PC-9 (cell line): ENCODE data around the gene AGAP1. TPM values are rescaled to one million over a fixed set of nuclear protein-coding genes. Genes with fewer than 3 reads are reported as not detected.

ENCODE experiments used
- BruUV-seq: library from RNA; stranded (reverse); fragments of 400-500 nt; replicated peaks from 2 replicates; lab custom pipeline; 2021; lab: Mats Ljungman, UMichigan
- CTCF ChIA-PET: fragments of 300-600 bp; sonication (Branson Sonifier 250); formaldehyde crosslinking; loops from one replicate; lab custom pipeline; 2022; ENCODE audit warnings: antibody characterized with exemption; lab: Charles Lee
- POLR2A ChIA-PET: fragments of 300-600 bp; sonication (Branson Sonifier 250); formaldehyde crosslinking; loops from one replicate; lab custom pipeline; 2022; ENCODE audit warnings: antibody characterized with exemption; ENCODE audit not compliant: unreplicated experiment; lab: Charles Lee
- DNase-seq, 2 experiments: peaks; one replicate each; pipeline versions ENCODE4 v3.0.0 to v3.0.0-alpha.2; 2015 to 2022; ENCODE audit warnings: mixed read lengths in 1 of 2
- H2AFZ ChIP-seq: fragments of 200-600 bp; sonication (generic); 2 replicates; pipeline ENCODE4 v1.8.1; 2017; ENCODE audit warnings: antibody characterized with exemption
- H3F3A ChIP-seq: fragments of 200-600 bp; sonication (generic); 2 replicates; pipeline ENCODE4 v1.8.1; 2017; ENCODE audit warnings: antibody characterized with exemption, mild to moderate bottlenecking, low read depth; ENCODE audit not compliant: insufficient read depth
- H3K27ac ChIP-seq: fragments of 200-600 bp; sonication (generic); 2 replicates; pipeline ENCODE4 v1.6.1; 2016; ENCODE audit warnings: mixed run types
- H3K27me3 ChIP-seq: fragments of 200-600 bp; sonication (generic); 2 replicates; pipeline ENCODE4 v1.6.1; 2016; ENCODE audit warnings: low read depth, mixed run types; ENCODE audit not compliant: insufficient read depth
- H3K36me3 ChIP-seq: fragments of 200-600 bp; sonication (generic); 2 replicates; pipeline ENCODE4 v1.6.1; 2016; ENCODE audit warnings: low read depth, mixed run types
- H3K4me1 ChIP-seq: fragments of 200-600 bp; sonication (generic); replicated peaks from 2 replicates; pipeline ENCODE4 v1.6.1; 2016; ENCODE audit warnings: mixed run types; ENCODE audit not compliant: insufficient read depth
- H3K4me2 ChIP-seq: fragments of 200-600 bp; sonication (generic); 2 replicates; pipeline ENCODE4 v1.6.1; 2017; ENCODE audit warnings: mixed run types
- H3K4me3 ChIP-seq: fragments of 200-600 bp; sonication (generic); 2 replicates; pipeline ENCODE4 v1.6.1; 2016; ENCODE audit warnings: mixed run types
- H3K79me2 ChIP-seq: fragments of 200-600 bp; sonication (generic); 2 replicates; pipeline ENCODE4 v1.6.1; 2017; ENCODE audit warnings: low read depth, mixed run types
- H3K9me2 ChIP-seq: fragments of 200-600 bp; sonication (generic); 2 replicates; pipeline ENCODE4 v1.8.1; 2017; ENCODE audit warnings: mild to moderate bottlenecking; ENCODE audit not compliant: insufficient read depth
- H3K9me3 ChIP-seq: fragments of 200-600 bp; sonication (generic); 2 replicates; pipeline ENCODE4 v1.8.1; 2016; ENCODE audit warnings: low read depth; ENCODE audit not compliant: insufficient read depth
- H4K20me1 ChIP-seq: fragments of 200-600 bp; sonication (generic); 2 replicates; pipeline ENCODE4 v1.8.1; 2017; ENCODE audit not compliant: insufficient read depth
- CTCF ChIP-seq: fragments of 200-600 bp; sonication (generic); conservative IDR thresholded peaks from 2 replicates; pipeline ENCODE4 v1.6.1; 2017; ENCODE audit warnings: mixed run types, antibody characterized with exemption, mild to moderate bottlenecking, moderate library complexity
- EZH2 ChIP-seq: fragments of 200-600 bp; sonication (generic); IDR thresholded peaks from 2 replicates; pipeline ENCODE4 v1.8.0; 2017; ENCODE audit warnings: antibody characterized with exemption, low read depth
- intact Hi-C: fragments of 100-400 bp; cut with micrococcal nuclease; formaldehyde crosslinking; loops from one replicate; pipeline ENCODE4 v1.10.0; 2022; ENCODE audit not compliant: unreplicated experiment
- total RNA-seq: library from RNA; stranded (reverse); gene quantifications from 2 replicates; pipeline ENCODE4 v1.2.3, GENCODE V29; 2021

Gene AGAP1
- total RNA-seq, 1 experiment from 2014 or later, result 91.4 TPM

- Histone ChIP-seq H3F3A (peaks cover 17% of the 10 kb centered on the region), H3K9me3 (no peaks in the 10 kb centered on the region), H3K4me2 (no peak overlapping the region), H4K20me1 (0 out of 2 replicates have a peak, but pooled peaks cover 4% of the 10 kb centered on the region), H3K4me3 (no peak overlapping the region), H3K36me3 (peaks cover 12% of the 10 kb centered on the region; the same call in 1 of the 2 replicates), H3K4me1 (peaks cover 17% of the 10 kb centered on the region), H3K9me2 (no peaks in the 10 kb centered on the region), H3K27ac (no peak overlapping the region), H2AFZ (no peak overlapping the region), H3K27me3 (no peaks in the 10 kb centered on the region), H3K79me2 (peaks cover 17% of the 10 kb centered on the region; the same call in 1 of the 2 replicates)
- BruUV-seq, result no TSS peak
- CTCF ChIA-PET, result no interaction called here
- no peak for DNase-seq
- intact Hi-C loops, result no loop called here
- POLR2A ChIA-PET, result no interaction called here
- TF ChIP-seq EZH2 (no peak), CTCF (no peak)
Observed at GRCh38 chr2:235825946-235826345, 332.1 kb downstream of the AGAP1 start.

GRCh38 chr2:235826826-235827225 is 333.0 kb downstream of the AGAP1 start:
- Histone ChIP-seq H3F3A (peaks cover 17% of the 10 kb centered on the region), H2AFZ (no peak overlapping the region), H4K20me1 (peaks cover 5% of the 10 kb centered on the region; the same call in 1 of the 2 replicates), H3K9me3 (no peaks in the 10 kb centered on the region), H3K79me2 (peaks cover 17% of the 10 kb centered on the region; the same call in 1 of the 2 replicates), H3K36me3 (peaks cover 13% of the 10 kb centered on the region; the same call in 1 of the 2 replicates), H3K4me2 (peak overlapping the region; percentile 53; the same call in 1 of the 2 replicates), H3K4me1 (peaks cover 17% of the 10 kb centered on the region), H3K9me2 (no peaks in the 10 kb centered on the region), H3K4me3 (no peak overlapping the region), H3K27me3 (no peaks in the 10 kb centered on the region), H3K27ac (peak overlapping the region; percentile 41)
- no peak for DNase-seq
- intact Hi-C loops, result no loop called here
- TF ChIP-seq EZH2, result no peak
- no peak for TF ChIP-seq CTCF
- BruUV-seq, result no TSS peak
- ChIA-PET POLR2A (no interaction called here), CTCF (no interaction called here)

GRCh38 chr2:235827585-235827992 is 333.7 kb downstream of the AGAP1 start:
- Histone ChIP-seq H4K20me1 (peaks cover 8% of the 10 kb centered on the region; the same call in 1 of the 2 replicates), H2AFZ (no peak overlapping the region), H3K4me3 (no peak overlapping the region), H3K27me3 (no peaks in the 10 kb centered on the region), H3K27ac (peak overlapping the region; percentile 41), H3K79me2 (peaks cover 17% of the 10 kb centered on the region; the same call in 1 of the 2 replicates), H3K36me3 (peaks cover 20% of the 10 kb centered on the region; the same call in 1 of the 2 replicates), H3K4me1 (peaks cover 17% of the 10 kb centered on the region), H3K9me3 (no peaks in the 10 kb centered on the region), H3F3A (peaks cover 17% of the 10 kb centered on the region), H3K4me2 (peak overlapping the region; percentile 53), H3K9me2 (no peaks in the 10 kb centered on the region)
- no peak for TF ChIP-seq EZH2
- no peak for TF ChIP-seq CTCF
- ChIA-PET POLR2A (interaction anchor here (0.5 to 0.7 kb wide), 4 partner anchors 35 to 1358 kb away, joined by 3 to 12 read pairs (median 5); no protein-coding TSS in a partner anchor), CTCF (interaction anchor here (0.6 kb wide), 1 partner anchor 234 kb away, joined by 5 read pairs; no protein-coding TSS in a partner anchor)
- peak; percentile 83 to 87 for DNase-seq
- intact Hi-C loops, result no loop called here
- no TSS peak for BruUV-seq
